ENCODE measurements around the gene GPC4. TPM values are rescaled to one million over a fixed set of nuclear protein-coding genes. Genes with fewer than 3 reads are reported as not detected.

GPC4 gene
- total and polyA plus RNA-seq, 4 donors = 0.23 to 1.3 (median 0.71) TPM

DNA sequence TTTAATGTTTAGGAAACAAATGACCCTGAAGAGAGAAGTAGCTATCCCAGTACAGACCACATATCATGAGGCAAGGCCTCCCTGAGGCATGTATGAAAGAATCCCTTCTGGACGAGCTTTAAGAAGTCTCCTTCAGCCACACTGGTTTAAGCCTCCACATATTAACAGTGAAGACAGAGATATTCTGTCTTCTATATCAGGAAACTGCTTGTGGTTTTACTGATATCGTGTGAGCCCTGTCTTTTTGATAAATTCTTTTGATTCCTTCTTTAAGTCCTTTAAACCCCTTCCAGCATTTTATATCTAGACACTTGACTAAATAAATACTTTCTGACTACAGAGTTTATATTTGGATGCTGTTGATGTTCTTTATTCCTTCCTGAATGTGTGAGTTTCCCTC is 45.9 kb upstream of the GPC4 start:
- H3K36me3 ChIP-seq (ENCODE audit: control insufficient read depth in 4 of 4, insufficient read depth in 3 of 4, low read depth in 1 of 4, low read length in 3 of 4) = no peaks in the 10 kb centered on the region
- no peaks in the 10 kb centered on the region for H3K4me1 ChIP-seq (ENCODE audit: control insufficient read depth in 4 of 4, insufficient read depth in 4 of 4, low read length in 3 of 4)
- no peaks in the 10 kb centered on the region for H3K9me3 ChIP-seq (ENCODE audit: control insufficient read depth in 4 of 4, low read length in 3 of 4)
- TF ChIP-seq REST (IDR thresholded peaks at IDR 0.05) (no peak), EGR1 (IDR thresholded peaks at IDR 0.05; ENCODE audit: low read depth in 2 of 2) (no peak), RXRA (IDR thresholded peaks at IDR 0.05) (no peak), TAF1 (conservative IDR thresholded peaks at IDR 0.05) (no peak), NR2F2 (IDR thresholded peaks at IDR 0.05) (no peak), YY1 (IDR thresholded peaks at IDR 0.05) (no peak), JUND (IDR thresholded peaks at IDR 0.05) (no peak), ATF3 (IDR thresholded peaks at IDR 0.05) (no peak), FOXA1 (IDR thresholded peaks at IDR 0.05) (no peak), HNF4A (conservative IDR thresholded peaks at IDR 0.05) (no peak), RAD21 (IDR thresholded peaks at IDR 0.05) (no peak), GABPA (IDR thresholded peaks at IDR 0.05 in 1 of 2, conservative IDR thresholded peaks at IDR 0.05 in 1 of 2) (no peak), FOXA2 (IDR thresholded peaks at IDR 0.05) (no peak), HNF4G (IDR thresholded peaks at IDR 0.05) (no peak), SP1 (IDR thresholded peaks at IDR 0.05) (no peak)
- TF ChIP-seq, protein P1, sequence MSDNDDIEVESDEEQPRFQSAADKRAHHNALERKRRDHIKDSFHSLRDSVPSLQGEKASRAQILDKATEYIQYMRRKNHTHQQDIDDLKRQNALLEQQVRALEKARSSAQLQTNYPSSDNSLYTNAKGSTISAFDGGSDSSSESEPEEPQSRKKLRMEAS (IDR thresholded peaks at IDR 0.05) = no peak
- TF ChIP-seq, protein P2, sequence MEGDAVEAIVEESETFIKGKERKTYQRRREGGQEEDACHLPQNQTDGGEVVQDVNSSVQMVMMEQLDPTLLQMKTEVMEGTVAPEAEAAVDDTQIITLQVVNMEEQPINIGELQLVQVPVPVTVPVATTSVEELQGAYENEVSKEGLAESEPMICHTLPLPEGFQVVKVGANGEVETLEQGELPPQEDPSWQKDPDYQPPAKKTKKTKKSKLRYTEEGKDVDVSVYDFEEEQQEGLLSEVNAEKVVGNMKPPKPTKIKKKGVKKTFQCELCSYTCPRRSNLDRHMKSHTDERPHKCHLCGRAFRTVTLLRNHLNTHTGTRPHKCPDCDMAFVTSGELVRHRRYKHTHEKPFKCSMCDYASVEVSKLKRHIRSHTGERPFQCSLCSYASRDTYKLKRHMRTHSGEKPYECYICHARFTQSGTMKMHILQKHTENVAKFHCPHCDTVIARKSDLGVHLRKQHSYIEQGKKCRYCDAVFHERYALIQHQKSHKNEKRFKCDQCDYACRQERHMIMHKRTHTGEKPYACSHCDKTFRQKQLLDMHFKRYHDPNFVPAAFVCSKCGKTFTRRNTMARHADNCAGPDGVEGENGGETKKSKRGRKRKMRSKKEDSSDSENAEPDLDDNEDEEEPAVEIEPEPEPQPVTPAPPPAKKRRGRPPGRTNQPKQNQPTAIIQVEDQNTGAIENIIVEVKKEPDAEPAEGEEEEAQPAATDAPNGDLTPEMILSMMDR (IDR thresholded peaks at IDR 0.05; ENCODE audit: low read depth, low read length, missing input control) = no peak
- TF ChIP-seq, protein P3, sequence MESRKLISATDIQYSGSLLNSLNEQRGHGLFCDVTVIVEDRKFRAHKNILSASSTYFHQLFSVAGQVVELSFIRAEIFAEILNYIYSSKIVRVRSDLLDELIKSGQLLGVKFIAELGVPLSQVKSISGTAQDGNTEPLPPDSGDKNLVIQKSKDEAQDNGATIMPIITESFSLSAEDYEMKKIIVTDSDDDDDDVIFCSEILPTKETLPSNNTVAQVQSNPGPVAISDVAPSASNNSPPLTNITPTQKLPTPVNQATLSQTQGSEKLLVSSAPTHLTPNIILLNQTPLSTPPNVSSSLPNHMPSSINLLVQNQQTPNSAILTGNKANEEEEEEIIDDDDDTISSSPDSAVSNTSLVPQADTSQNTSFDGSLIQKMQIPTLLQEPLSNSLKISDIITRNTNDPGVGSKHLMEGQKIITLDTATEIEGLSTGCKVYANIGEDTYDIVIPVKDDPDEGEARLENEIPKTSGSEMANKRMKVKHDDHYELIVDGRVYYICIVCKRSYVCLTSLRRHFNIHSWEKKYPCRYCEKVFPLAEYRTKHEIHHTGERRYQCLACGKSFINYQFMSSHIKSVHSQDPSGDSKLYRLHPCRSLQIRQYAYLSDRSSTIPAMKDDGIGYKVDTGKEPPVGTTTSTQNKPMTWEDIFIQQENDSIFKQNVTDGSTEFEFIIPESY (IDR thresholded peaks at IDR 0.05) = no peak
- H3K4me3 ChIP-seq (ENCODE audit: low read depth in 1 of 3, low read length in 3 of 3) = no peak overlapping the region
- no peak overlapping the region for H3K9ac ChIP-seq (ENCODE audit: low read depth in 1 of 2, low read length in 2 of 2)
- H3K27me3 ChIP-seq (ENCODE audit: control insufficient read depth in 4 of 4, insufficient read depth in 4 of 4, low read length in 3 of 4) = no peaks in the 10 kb centered on the region
- 64% methylated on average over 2 of the region's 2 CpGs for WGBS
- H3K27ac ChIP-seq (ENCODE audit: low read depth in 1 of 2, low read length in 2 of 2) = no peak overlapping the region
- DNase-seq (ENCODE audit: low spot score) = no peak
